Neural progenitor cell (in vitro differentiated cells): Measurements from ENCODE around the gene SPOCK3. TPM values are rescaled to one million over a fixed set of nuclear protein-coding genes. Genes with fewer than 3 reads are reported as not detected.

Experiments
- DNase-seq: peaks from one replicate; pipeline ENCODE4 v3.0.0-alpha.2; 2016; ENCODE audit warnings: low spot score
- H2AFZ ChIP-seq: fragments of 200-600 bp; sonication (generic); replicated peaks from 2 replicates; pipeline ENCODE4 v1.6.1; 2016; ENCODE audit warnings: antibody characterized with exemption
- H3F3A ChIP-seq: fragments of 200-600 bp; sonication (generic); 2 replicates; pipeline ENCODE4 v1.6.1; 2016; ENCODE audit warnings: antibody characterized with exemption, low read depth
- H3K27ac ChIP-seq: fragments of 200-600 bp; sonication (generic); 2 replicates; pipeline ENCODE4 v1.5.1; 2016; ENCODE audit warnings: mild to moderate bottlenecking
- H3K27me3 ChIP-seq: fragments of 200-600 bp; sonication (generic); 2 replicates; pipeline ENCODE4 v1.6.1; 2016; ENCODE audit warnings: mild to moderate bottlenecking, moderate library complexity
- H3K36me3 ChIP-seq: fragments of 200-600 bp; sonication (generic); 2 replicates; pipeline ENCODE4 v1.5.1; 2016
- H3K4me1 ChIP-seq: fragments of 200-600 bp; sonication (generic); 2 replicates; pipeline ENCODE4 v1.6.1; 2016; ENCODE audit warnings: mixed run types
- H3K4me2 ChIP-seq: fragments of 200-600 bp; sonication (generic); 2 replicates; pipeline ENCODE4 v1.6.1; 2016
- H3K4me3 ChIP-seq: fragments of 200-600 bp; sonication (generic); 2 replicates; pipeline ENCODE4 v1.5.1; 2016
- H3K79me2 ChIP-seq: fragments of 200-600 bp; sonication (generic); 2 replicates; pipeline ENCODE4 v1.6.1; 2016; ENCODE audit warnings: low read depth
- H3K9ac ChIP-seq: fragments of 200-600 bp; sonication (generic); 2 replicates; pipeline ENCODE4 v1.6.1; 2016
- H3K9me3 ChIP-seq: fragments of 200-600 bp; sonication (generic); 2 replicates; pipeline ENCODE4 v1.5.1; 2016; ENCODE audit warnings: low read depth
- H4K20me1 ChIP-seq: fragments of 200-600 bp; sonication (generic); 2 replicates; pipeline ENCODE4 v1.6.1; 2016; ENCODE audit warnings: low read depth
- H3K27ac Mint-ChIP-seq: 3 replicates; pipeline ENCODE4 v1.8.0; 2021; ENCODE audit warnings: mixed read lengths
- H3K27me3 Mint-ChIP-seq: 2 replicates; pipeline ENCODE4 v1.8.0; 2022; ENCODE audit warnings: low read depth, mild to moderate bottlenecking, inconsistent platforms, moderate library complexity, mixed read lengths; ENCODE audit not compliant: insufficient read depth
- H3K36me3 Mint-ChIP-seq: 3 replicates; pipeline ENCODE4 v1.8.0; 2021; ENCODE audit warnings: mixed read lengths
- H3K4me1 Mint-ChIP-seq: 3 replicates; pipeline ENCODE4 v1.8.0; 2021; ENCODE audit warnings: mixed read lengths
- H3K4me3 Mint-ChIP-seq: 3 replicates; pipeline ENCODE4 v1.8.0; 2021; ENCODE audit warnings: mild to moderate bottlenecking, moderate library complexity, mixed read lengths
- H3K9me3 Mint-ChIP-seq: 3 replicates; pipeline ENCODE4 v1.8.0; 2020; ENCODE audit warnings: mixed read lengths
- EZH2 ChIP-seq: fragments of 200-600 bp; sonication (generic); IDR thresholded peaks from 2 replicates; pipeline ENCODE4 v1.6.1; 2017; ENCODE audit warnings: antibody characterized with exemption, mild to moderate bottlenecking, moderate library complexity
- EZH2phosphoT487 ChIP-seq: fragments of 200-600 bp; sonication (generic); IDR thresholded peaks from 2 replicates; pipeline ENCODE4 v1.6.1; 2017; ENCODE audit warnings: antibody characterized with exemption
- total RNA-seq: library from RNA; depleted of rRNA; stranded (reverse); fragments of >200 nt; gene quantifications from 2 replicates; pipeline ENCODE4 v1.2.3, GENCODE V29; 2015; ENCODE audit warnings: low replicate concordance
- TF ChIP-seq, protein P1 (sequence below): fragments of 200-600 bp; sonication (generic); IDR thresholded peaks from 2 replicates; pipeline ENCODE4 v1.5.1; 2017; ENCODE audit warnings: antibody characterized with exemption, mild to moderate bottlenecking

Gene SPOCK3
- total RNA-seq, 1 donor from 2014 or later, result 0.21 TPM

DNA sequence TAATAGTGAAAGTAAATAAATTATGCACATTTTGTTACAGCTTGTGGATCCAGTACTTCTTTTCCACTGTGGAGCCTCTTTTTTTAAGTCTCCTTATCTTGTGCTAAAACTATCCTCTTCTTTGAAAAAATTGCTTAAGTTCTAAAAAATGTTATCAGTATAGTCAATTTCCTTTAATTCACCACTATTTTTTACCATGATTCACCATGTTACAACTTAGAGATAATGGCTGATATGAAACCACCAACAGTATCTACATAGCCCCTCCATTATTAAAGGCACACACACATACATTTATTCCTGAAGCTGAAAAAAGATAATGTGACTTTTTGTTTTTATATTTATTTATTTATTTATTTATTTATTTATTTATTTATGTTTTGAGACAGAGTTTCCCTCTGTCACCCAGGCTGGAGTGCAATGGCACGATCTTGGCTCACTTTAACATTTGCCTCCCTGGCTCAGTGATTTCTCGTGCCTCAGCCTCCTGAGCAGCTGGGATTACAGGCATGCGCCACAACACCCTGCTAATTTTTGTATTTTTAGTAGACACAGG is 243.2 kb downstream of the SPOCK3 start:
- Histone ChIP-seq H3K79me2 (no peaks in the 10 kb centered on the region), H3K9me3 (no peaks in the 10 kb centered on the region), H3K36me3 (no peaks in the 10 kb centered on the region), H4K20me1 (no peaks in the 10 kb centered on the region), H3K27me3 (no peaks in the 10 kb centered on the region), H3K4me2 (no peak overlapping the region), H3K27ac (no peak overlapping the region), H3K9ac (no peak overlapping the region), H3K4me1 (no peaks in the 10 kb centered on the region), H2AFZ (no peak overlapping the region), H3K4me3 (no peak overlapping the region), H3F3A (no peaks in the 10 kb centered on the region)
- H3K27me3 Mint-ChIP-seq, result no peaks in the 10 kb centered on the region
- H3K4me3 Mint-ChIP-seq, result no peak overlapping the region
- no peaks in the 10 kb centered on the region for H3K9me3 Mint-ChIP-seq
- no peak overlapping the region for H3K27ac Mint-ChIP-seq
- DNase-seq, result no peak
- no peak for TF ChIP-seq EZH2
- no peak for TF ChIP-seq EZH2phosphoT487
- H3K4me1 Mint-ChIP-seq, result no peaks in the 10 kb centered on the region
- H3K36me3 Mint-ChIP-seq, result no peaks in the 10 kb centered on the region

DNA sequence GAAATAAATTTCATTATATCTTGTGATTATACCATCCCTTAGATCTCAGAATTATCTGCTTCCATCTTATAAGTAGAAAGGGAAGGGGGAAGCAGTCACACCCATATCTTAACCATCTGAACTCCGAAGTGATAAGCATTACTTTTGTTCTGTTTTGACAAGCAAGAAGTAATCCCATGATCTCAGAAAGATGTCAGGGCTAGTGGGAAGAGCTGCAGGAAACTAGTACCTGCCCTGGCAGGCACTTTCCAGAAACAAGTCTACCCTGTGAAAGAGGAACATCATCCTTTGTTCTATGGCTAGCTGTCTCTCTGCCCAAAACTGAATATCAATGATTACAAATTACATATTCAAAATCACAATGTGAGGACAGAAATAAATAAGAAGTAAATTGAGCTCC is 244.4 kb downstream of the SPOCK3 start:
- Mint-ChIP-seq H3K4me1 (no peaks in the 10 kb centered on the region), H3K9me3 (no peaks in the 10 kb centered on the region), H3K4me3 (no peak overlapping the region), H3K36me3 (no peaks in the 10 kb centered on the region), H3K27ac (no peak overlapping the region), H3K27me3 (no peaks in the 10 kb centered on the region)
- no peak for TF ChIP-seq EZH2
- TF ChIP-seq, protein P1, sequence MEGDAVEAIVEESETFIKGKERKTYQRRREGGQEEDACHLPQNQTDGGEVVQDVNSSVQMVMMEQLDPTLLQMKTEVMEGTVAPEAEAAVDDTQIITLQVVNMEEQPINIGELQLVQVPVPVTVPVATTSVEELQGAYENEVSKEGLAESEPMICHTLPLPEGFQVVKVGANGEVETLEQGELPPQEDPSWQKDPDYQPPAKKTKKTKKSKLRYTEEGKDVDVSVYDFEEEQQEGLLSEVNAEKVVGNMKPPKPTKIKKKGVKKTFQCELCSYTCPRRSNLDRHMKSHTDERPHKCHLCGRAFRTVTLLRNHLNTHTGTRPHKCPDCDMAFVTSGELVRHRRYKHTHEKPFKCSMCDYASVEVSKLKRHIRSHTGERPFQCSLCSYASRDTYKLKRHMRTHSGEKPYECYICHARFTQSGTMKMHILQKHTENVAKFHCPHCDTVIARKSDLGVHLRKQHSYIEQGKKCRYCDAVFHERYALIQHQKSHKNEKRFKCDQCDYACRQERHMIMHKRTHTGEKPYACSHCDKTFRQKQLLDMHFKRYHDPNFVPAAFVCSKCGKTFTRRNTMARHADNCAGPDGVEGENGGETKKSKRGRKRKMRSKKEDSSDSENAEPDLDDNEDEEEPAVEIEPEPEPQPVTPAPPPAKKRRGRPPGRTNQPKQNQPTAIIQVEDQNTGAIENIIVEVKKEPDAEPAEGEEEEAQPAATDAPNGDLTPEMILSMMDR, result no peak
- no peak for TF ChIP-seq EZH2phosphoT487
- no peak overlapping the region for H3K27ac ChIP-seq
- no peaks in the 10 kb centered on the region for H3K9me3 ChIP-seq
- H3K79me2 ChIP-seq, result no peaks in the 10 kb centered on the region
- H3K4me1 ChIP-seq, result no peaks in the 10 kb centered on the region
- H3K4me3 ChIP-seq, result no peak overlapping the region
- no peaks in the 10 kb centered on the region for H3K27me3 ChIP-seq
- no peak overlapping the region for H2AFZ ChIP-seq
- no peaks in the 10 kb centered on the region for H4K20me1 ChIP-seq
- H3K36me3 ChIP-seq, result no peaks in the 10 kb centered on the region
- H3F3A ChIP-seq, result no peaks in the 10 kb centered on the region
- H3K4me2 ChIP-seq, result no peak overlapping the region
- no peak overlapping the region for H3K9ac ChIP-seq
- no peak for DNase-seq

DNA sequence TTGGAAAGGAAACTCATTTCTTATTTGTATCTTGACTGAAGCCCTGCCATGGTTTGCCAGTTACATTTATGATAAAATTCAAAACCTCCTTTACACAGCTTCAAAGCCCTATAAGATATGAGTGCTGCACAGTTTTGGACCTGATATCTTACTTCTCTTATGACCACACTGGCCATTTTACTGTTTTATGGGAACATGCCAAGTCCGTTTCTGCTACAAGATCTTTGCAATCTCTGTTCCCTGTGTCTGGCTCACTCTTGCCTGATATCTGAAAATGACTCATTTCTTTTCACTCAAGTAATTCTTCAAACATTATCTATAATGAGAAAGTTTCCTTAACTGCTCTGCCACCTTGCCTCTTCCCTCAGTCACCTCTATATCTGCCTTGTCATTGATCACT is 247.3 kb downstream of the SPOCK3 start:
- H3K4me1 Mint-ChIP-seq, result no peaks in the 10 kb centered on the region
- Histone ChIP-seq H3F3A (no peaks in the 10 kb centered on the region), H3K36me3 (no peaks in the 10 kb centered on the region), H4K20me1 (no peaks in the 10 kb centered on the region), H3K4me2 (no peak overlapping the region), H3K9ac (no peak overlapping the region), H3K4me3 (no peak overlapping the region), H3K4me1 (no peaks in the 10 kb centered on the region), H3K9me3 (no peaks in the 10 kb centered on the region), H3K27ac (no peak overlapping the region), H3K27me3 (no peaks in the 10 kb centered on the region), H3K79me2 (no peaks in the 10 kb centered on the region), H2AFZ (no peak overlapping the region)
- DNase-seq, result no peak
- H3K27ac Mint-ChIP-seq, result no peak overlapping the region
- no peaks in the 10 kb centered on the region for H3K9me3 Mint-ChIP-seq
- no peaks in the 10 kb centered on the region for H3K36me3 Mint-ChIP-seq
- no peak overlapping the region for H3K4me3 Mint-ChIP-seq
- TF ChIP-seq EZH2 (no peak), EZH2phosphoT487 (no peak)
- TF ChIP-seq, protein P1, result no peak
- H3K27me3 Mint-ChIP-seq, result no peaks in the 10 kb centered on the region

GRCh38 chr4:166981847-166982246 is 252.4 kb downstream of the SPOCK3 start:
- no peaks in the 10 kb centered on the region for H3K79me2 ChIP-seq
- H3K4me2 ChIP-seq, result no peak overlapping the region
- H3K4me1 ChIP-seq, result no peaks in the 10 kb centered on the region
- H3K9me3 ChIP-seq, result no peaks in the 10 kb centered on the region
- H4K20me1 ChIP-seq, result no peaks in the 10 kb centered on the region
- Mint-ChIP-seq H3K4me3 (no peak overlapping the region), H3K4me1 (no peaks in the 10 kb centered on the region), H3K9me3 (no peaks in the 10 kb centered on the region), H3K27me3 (no peaks in the 10 kb centered on the region), H3K27ac (no peak overlapping the region), H3K36me3 (no peaks in the 10 kb centered on the region)
- no peaks in the 10 kb centered on the region for H3K36me3 ChIP-seq
- no peaks in the 10 kb centered on the region for H3F3A ChIP-seq
- no peak overlapping the region for H3K4me3 ChIP-seq
- TF ChIP-seq, protein P1, result no peak
- no peak for TF ChIP-seq EZH2phosphoT487
- no peak for TF ChIP-seq EZH2
- DNase-seq, result no peak
- no peak overlapping the region for H3K27ac ChIP-seq
- H3K9ac ChIP-seq, result no peak overlapping the region
- H2AFZ ChIP-seq, result no peak overlapping the region
- H3K27me3 ChIP-seq, result no peaks in the 10 kb centered on the region
